A673 (cell line): Measurements from ENCODE around the gene DHRS3. TPM values are rescaled to one million over a fixed set of nuclear protein-coding genes. Genes with fewer than 3 reads are reported as not detected.

Experiments
- BruUV-seq: library from RNA; stranded (reverse); fragments of 400-500 nt; replicated peaks from 2 replicates; lab custom pipeline; 2021; lab: Mats Ljungman, UMichigan
- CTCF ChIA-PET: fragments of 300-600 bp; sonication (Branson Sonifier 250); formaldehyde crosslinking; loops from one replicate; lab custom pipeline; 2022; ENCODE audit warnings: antibody characterized with exemption; lab: Charles Lee
- POLR2A ChIA-PET: fragments of 300-600 bp; sonication (Branson Sonifier 250); formaldehyde crosslinking; loops from one replicate; lab custom pipeline; 2022; ENCODE audit warnings: antibody characterized with exemption; ENCODE audit not compliant: low non-redundant PET; lab: Charles Lee
- DNase-seq: peaks from one replicate; pipeline ENCODE4 v3.0.0-alpha.2; 2015; ENCODE audit warnings: low spot score
- H3K27ac ChIP-seq: fragments of 200-600 bp; sonication (generic); 2 replicates; pipeline ENCODE4 v1.5.1; 2016; ENCODE audit warnings: mixed run types, low read depth, mild to moderate bottlenecking, mixed read lengths, antibody characterized with exemption, low read length; ENCODE audit not compliant: poor library complexity, severe bottlenecking
- H3K27me3 ChIP-seq: fragments of 200-600 bp; sonication (generic); replicated peaks from 2 replicates; pipeline ENCODE4 v1.6.1; 2017; ENCODE audit warnings: mixed run types, low read depth, mild to moderate bottlenecking, mixed read lengths, antibody characterized with exemption, low read length; ENCODE audit not compliant: insufficient read depth, poor library complexity
- H3K36me3 ChIP-seq: fragments of 200-600 bp; sonication (generic); 2 replicates; pipeline ENCODE4 v1.6.1; 2016; ENCODE audit warnings: mixed run types, mild to moderate bottlenecking, mixed read lengths, antibody characterized with exemption, low read length; ENCODE audit not compliant: insufficient read depth, poor library complexity, severe bottlenecking
- H3K4me1 ChIP-seq: fragments of 200-600 bp; sonication (generic); 2 replicates; pipeline ENCODE4 v1.6.1; 2017; ENCODE audit warnings: mixed run types, mild to moderate bottlenecking, mixed read lengths, antibody characterized with exemption, low read length; ENCODE audit not compliant: insufficient read depth, poor library complexity, severe bottlenecking
- H3K4me3 ChIP-seq: fragments of 200-600 bp; sonication (generic); 2 replicates; pipeline ENCODE4 v1.5.1; 2016; ENCODE audit warnings: low read depth, mixed run types, mild to moderate bottlenecking, mixed read lengths, low read length; ENCODE audit not compliant: poor library complexity, severe bottlenecking
- H3K9me3 ChIP-seq: fragments of 200-600 bp; sonication (generic); 2 replicates; pipeline ENCODE4 v1.6.1; 2016; ENCODE audit warnings: mixed run types, low read depth, mild to moderate bottlenecking, mixed read lengths, antibody characterized with exemption, low read length; ENCODE audit not compliant: poor library complexity, severe bottlenecking
- CTCF ChIP-seq: fragments of 300-800, 200-600 bp; sonication (generic); conservative IDR thresholded peaks from 2 replicates; pipeline ENCODE4 v1.5.1; 2017; ENCODE audit warnings: low read depth, mild to moderate bottlenecking, antibody characterized with exemption, low read length, moderate library complexity, mixed read lengths
- EZH2 ChIP-seq: fragments of 200-600 bp; sonication (generic); IDR thresholded peaks from 2 replicates; pipeline ENCODE4 v1.6.1; 2017; ENCODE audit warnings: borderline replicate concordance, low read depth, mild to moderate bottlenecking, mixed read lengths, antibody characterized with exemption, low read length; ENCODE audit not compliant: poor library complexity, severe bottlenecking
- intact Hi-C: fragments of 100-400 bp; cut with micrococcal nuclease; formaldehyde crosslinking; loops from one replicate; pipeline ENCODE4 v1.10.0; 2022; ENCODE audit not compliant: unreplicated experiment
- microRNA-seq: library from miRNA; unstranded; fragments of <30 nt; microRNA quantifications from one replicate; pipeline ENCODE4 v1.2.0, GENCODE V29; 2021
- total RNA-seq: library from RNA; stranded (reverse); gene quantifications from 2 replicates; pipeline ENCODE4 v1.2.3, GENCODE V29; 2021

DHRS3 gene
- total RNA-seq, 1 experiment from 2014 or later, result 2.4 TPM

- Histone ChIP-seq H3K4me3 (no peak overlapping the region), H3K9me3 (no peaks in the 10 kb centered on the region), H3K36me3 (no peaks in the 10 kb centered on the region), H3K27me3 (no peaks in the 10 kb centered on the region), H3K4me1 (no peaks in the 10 kb centered on the region), H3K27ac (no peak overlapping the region)
- TF ChIP-seq CTCF, result no peak
- no peak for TF ChIP-seq EZH2
- intact Hi-C loops, result no loop called here
- ChIA-PET CTCF (no interaction called here), POLR2A (no interaction called here)
- BruUV-seq, result no TSS peak
- DNase-seq, result no peak
Observed at GRCh38 chr1:12521096-12521495, 96.9 kb downstream of the DHRS3 start.

- H3K9me3 ChIP-seq, result no peaks in the 10 kb centered on the region
- no peaks in the 10 kb centered on the region for H3K4me1 ChIP-seq
- no peak overlapping the region for H3K4me3 ChIP-seq
- H3K27ac ChIP-seq, result no peak overlapping the region
- no TSS peak for BruUV-seq
- ChIA-PET POLR2A (no interaction called here), CTCF (no interaction called here)
- H3K36me3 ChIP-seq, result no peaks in the 10 kb centered on the region
- H3K27me3 ChIP-seq, result no peaks in the 10 kb centered on the region
- intact Hi-C loops, result no loop called here
- TF ChIP-seq EZH2 (no peak), CTCF (no peak)
- no peak for DNase-seq
Observed at GRCh38 chr1:12519693-12520364, 98.2 kb downstream of the DHRS3 start.

- TF ChIP-seq CTCF (no peak), EZH2 (no peak)
- Histone ChIP-seq H3K4me3 (no peak overlapping the region), H3K36me3 (no peaks in the 10 kb centered on the region), H3K27me3 (no peaks in the 10 kb centered on the region), H3K9me3 (no peaks in the 10 kb centered on the region), H3K4me1 (no peaks in the 10 kb centered on the region), H3K27ac (no peak overlapping the region)
- DNase-seq, result no peak
- no TSS peak for BruUV-seq
- ChIA-PET CTCF (no interaction called here), POLR2A (no interaction called here)
- intact Hi-C loops, result no loop called here
Observed at GRCh38 chr1:12518931-12519692, 98.9 kb downstream of the DHRS3 start.

Small RNAs within 50 kb of the gene (microRNA-seq; reads per million reads assigned to microRNA genes)
- gene MIR6730, result not detected

Other genes starting within 250 kb of the DHRS3 start
- 0.43 TPM in 1 of 2 replicates, not detected in the other for gene AADACL4, start 25.9 kb upstream of the DHRS3 start, total RNA-seq
- not detected in 2 replicates for gene AADACL3, start 97.9 kb upstream of the DHRS3 start, total RNA-seq
- not detected in 2 replicates for gene CFAP107, start 128.0 kb upstream of the DHRS3 start, total RNA-seq
- gene PRAMEF12, start 155.5 kb upstream of the DHRS3 start, total RNA-seq, result not detected in 2 replicates
- not detected in 2 replicates for gene PRAMEF1, start 173.2 kb upstream of the DHRS3 start, total RNA-seq
- not detected in 2 replicates for gene PRAMEF11, start 213.2 kb upstream of the DHRS3 start, total RNA-seq
- gene HNRNPCL1, start 230.5 kb upstream of the DHRS3 start, total RNA-seq, result not detected in 2 replicates
- gene PRAMEF2, start 238.9 kb upstream of the DHRS3 start, total RNA-seq, result not detected in 2 replicates